ENCODE measurements around the gene ENDOV. TPM values are rescaled to one million over a fixed set of nuclear protein-coding genes. Genes with fewer than 3 reads are reported as not detected.

The ENDOV gene
- total RNA-seq, 1 donor from 2014 or later: 28.1 TPM

- H3K36me3 Mint-ChIP-seq (ENCODE audit: low read depth): peaks cover 89% of the 10 kb centered on the region
- ATAC-seq (ENCODE audit: low read depth) (no peak), DNase-seq (no peak)
- H3K4me3 Mint-ChIP-seq: no peak overlapping the region
- POLR2A ChIA-PET: no interaction called here
- H3K9me3 Mint-ChIP-seq: no peaks in the 10 kb centered on the region
- TF ChIP-seq CTCF (IDR thresholded peaks at IDR 0.05): no peak
- no peaks in the 10 kb centered on the region for H3K27me3 Mint-ChIP-seq
- no peak overlapping the region for H3K27ac Mint-ChIP-seq
- H3K4me1 Mint-ChIP-seq: no peaks in the 10 kb centered on the region
- intact Hi-C loops (cut with micrococcal nuclease): no loop called here
- CTCF ChIA-PET: no interaction called here
Observed at GRCh38 chr17:80388175-80388574, 26.8 kb upstream of the ENDOV start.

- CTCF ChIA-PET: no interaction called here
- ATAC-seq (ENCODE audit: low read depth) (no peak), DNase-seq (no peak)
- no peaks in the 10 kb centered on the region for H3K9me3 Mint-ChIP-seq
- H3K27ac Mint-ChIP-seq: no peak overlapping the region
- POLR2A ChIA-PET: no interaction called here
- TF ChIP-seq CTCF (IDR thresholded peaks at IDR 0.05): no peak
- no peak overlapping the region for H3K4me3 Mint-ChIP-seq
- no peaks in the 10 kb centered on the region for H3K27me3 Mint-ChIP-seq
- intact Hi-C loops (cut with micrococcal nuclease): no loop called here
- H3K36me3 Mint-ChIP-seq (ENCODE audit: low read depth): peaks cover 89% of the 10 kb centered on the region
- H3K4me1 Mint-ChIP-seq: no peaks in the 10 kb centered on the region
Observed at GRCh38 chr17:80388601-80389000, 26.4 kb upstream of the ENDOV start.

GRCh38 chr17:80389011-80389995 is 25.7 kb upstream of the ENDOV start:
- Mint-ChIP-seq H3K36me3 (ENCODE audit: low read depth) (peaks cover 89% of the 10 kb centered on the region), H3K27me3 (no peaks in the 10 kb centered on the region), H3K27ac (no peak overlapping the region), H3K4me1 (no peaks in the 10 kb centered on the region), H3K4me3 (no peak overlapping the region), H3K9me3 (no peaks in the 10 kb centered on the region)
- ChIA-PET CTCF (no interaction called here), POLR2A (no interaction called here)
- no peak for ATAC-seq (ENCODE audit: low read depth)
- intact Hi-C loops (cut with micrococcal nuclease): no loop called here
- TF ChIP-seq CTCF (IDR thresholded peaks at IDR 0.05): no peak
- DNase-seq: no peak

GRCh38 chr17:80393241-80393890 is 21.6 kb upstream of the ENDOV start:
- no peak for DNase-seq
- no peak for TF ChIP-seq CTCF (IDR thresholded peaks at IDR 0.05)
- Mint-ChIP-seq H3K4me1 (peaks cover 2% of the 10 kb centered on the region), H3K27me3 (no peaks in the 10 kb centered on the region), H3K36me3 (ENCODE audit: low read depth) (peaks cover 68% of the 10 kb centered on the region), H3K9me3 (no peaks in the 10 kb centered on the region), H3K4me3 (no peak overlapping the region), H3K27ac (no peak overlapping the region)
- ChIA-PET POLR2A (no interaction called here), CTCF (interaction anchor here (0.5 kb wide), 1 partner anchor 709 kb away, joined by 3 read pairs; no protein-coding TSS in a partner anchor)
- intact Hi-C loops (cut with micrococcal nuclease): no loop called here
- no peak for ATAC-seq (ENCODE audit: low read depth)

- no peak for TF ChIP-seq CTCF (IDR thresholded peaks at IDR 0.05)
- ChIA-PET POLR2A (no interaction called here), CTCF (no interaction called here)
- intact Hi-C loops (cut with micrococcal nuclease): no loop called here
- Mint-ChIP-seq H3K4me3 (no peak overlapping the region), H3K9me3 (no peaks in the 10 kb centered on the region), H3K27me3 (no peaks in the 10 kb centered on the region), H3K36me3 (ENCODE audit: low read depth) (peaks cover 62% of the 10 kb centered on the region), H3K4me1 (peaks cover 2% of the 10 kb centered on the region), H3K27ac (no peak overlapping the region)
- ATAC-seq (ENCODE audit: low read depth) (no peak), DNase-seq (no peak)
Observed at GRCh38 chr17:80393961-80394360, 21.0 kb upstream of the ENDOV start.

Data from activated B cell treated with CpG ODN at 0.5 μM for 24 hours (primary cell).